RKO (cell line): ENCODE measurements around the gene DYNLT5.
A peak's percentile ranks its signal among the peaks of the same experiment; 100 is the strongest.
"Not testable (repeated sequence)": the region's sequence is repeated elsewhere in the genome, so short reads cannot be mapped to it uniquely, and the experiment has no call there.

Experiments
- DNase-seq: peaks from one replicate; pipeline ENCODE4 v3.0.0-alpha.2; 2016; ENCODE audit warnings: low spot score

Gene DYNLT5, protein sequence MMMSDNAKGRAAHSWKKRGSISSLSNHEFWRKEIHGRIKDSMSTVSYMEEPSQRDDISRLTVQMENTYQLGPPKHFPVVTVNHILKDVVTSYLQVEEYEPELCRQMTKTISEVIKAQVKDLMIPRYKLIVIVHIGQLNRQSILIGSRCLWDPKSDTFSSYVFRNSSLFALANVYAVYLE

DNA sequence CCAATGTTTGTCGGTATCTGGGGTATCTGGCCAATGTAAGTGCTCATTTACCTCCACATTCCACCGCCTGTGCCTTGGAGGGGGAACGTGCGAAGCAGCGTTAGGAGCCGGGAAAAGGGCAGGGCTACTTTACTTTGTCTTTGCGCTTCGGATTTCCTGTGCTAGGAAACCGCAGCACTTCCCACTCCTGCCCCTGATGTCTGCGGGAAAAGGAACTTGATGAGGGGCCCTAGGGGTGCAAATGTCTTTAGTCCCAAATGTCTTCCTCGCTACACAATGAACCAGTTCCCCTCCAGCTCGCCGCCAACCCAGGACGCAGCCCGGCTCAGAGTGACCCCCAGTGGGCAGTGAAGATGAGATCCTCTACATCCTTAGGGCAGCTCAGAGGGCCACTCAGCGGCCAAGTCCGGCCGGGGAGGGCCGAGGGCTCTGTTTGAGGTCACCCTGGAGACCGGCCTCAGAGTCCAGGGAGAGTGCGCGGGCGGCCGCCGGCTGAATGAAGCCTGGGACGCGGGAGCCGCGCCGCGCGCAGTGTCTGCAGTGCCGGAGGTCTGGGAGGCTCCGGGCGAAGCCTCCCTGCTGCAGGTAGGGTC lies at the start of gene DYNLT5:
DYNLT5 (plus strand) TSS at position 460 of the 593 bp plus-strand sequence. CDS start 2,200 bp downstream, outside the sequence.
- DNase-seq: no peak

DNA sequence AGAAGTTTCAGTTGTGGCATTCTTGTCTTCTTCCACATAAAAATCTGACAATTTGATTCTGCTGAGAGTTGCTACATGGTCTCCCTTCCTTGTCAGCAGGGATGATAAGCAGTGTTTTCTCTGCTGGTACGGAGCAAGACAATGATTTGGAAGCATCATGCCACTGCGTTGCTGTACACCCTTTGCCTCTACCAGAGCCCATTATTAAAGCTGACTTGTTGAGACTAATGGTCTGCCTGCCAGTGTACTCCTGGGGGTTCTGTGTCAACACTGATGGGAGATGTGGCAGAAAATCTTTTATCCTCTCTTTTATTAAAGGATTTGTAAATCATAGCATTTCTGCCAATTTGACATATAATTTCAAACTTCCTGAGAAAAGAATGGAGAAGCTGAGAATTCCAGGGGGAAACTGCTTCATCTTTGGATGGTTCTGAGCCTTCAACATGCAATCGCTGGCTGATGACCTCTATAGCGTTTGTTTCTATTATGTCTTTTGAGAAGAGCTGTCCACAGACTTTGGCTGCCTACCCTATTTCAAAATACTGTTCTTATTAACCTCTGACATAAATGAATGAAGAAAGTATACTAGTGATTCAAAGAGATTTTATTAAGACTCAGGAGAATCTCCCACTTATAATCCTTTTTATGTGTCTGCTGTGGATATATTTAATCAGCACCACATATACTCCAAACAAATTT lies 47.9 kb upstream of the DYNLT5 start:
- DNase-seq: no peak

DNA sequence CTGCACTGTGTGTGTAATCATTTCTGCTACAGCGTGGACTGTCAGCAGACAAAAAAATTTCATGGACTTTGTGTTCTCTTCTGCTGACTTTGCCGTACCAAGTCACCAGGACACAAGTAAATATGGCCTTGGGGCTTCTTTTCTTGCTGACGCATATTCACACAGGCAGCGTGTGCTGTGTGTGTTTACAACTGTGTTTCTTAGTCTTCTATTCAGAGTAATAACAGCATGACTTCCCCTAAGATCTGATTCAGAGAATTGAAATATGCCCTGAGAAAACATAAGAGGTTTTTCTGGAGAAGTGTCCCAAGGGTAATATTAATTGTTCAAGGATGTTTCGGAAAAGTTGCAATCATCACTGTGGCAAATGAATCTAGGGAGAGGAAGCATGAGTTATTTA lies 47.1 kb upstream of the DYNLT5 start:
- no peak for DNase-seq

DNA sequence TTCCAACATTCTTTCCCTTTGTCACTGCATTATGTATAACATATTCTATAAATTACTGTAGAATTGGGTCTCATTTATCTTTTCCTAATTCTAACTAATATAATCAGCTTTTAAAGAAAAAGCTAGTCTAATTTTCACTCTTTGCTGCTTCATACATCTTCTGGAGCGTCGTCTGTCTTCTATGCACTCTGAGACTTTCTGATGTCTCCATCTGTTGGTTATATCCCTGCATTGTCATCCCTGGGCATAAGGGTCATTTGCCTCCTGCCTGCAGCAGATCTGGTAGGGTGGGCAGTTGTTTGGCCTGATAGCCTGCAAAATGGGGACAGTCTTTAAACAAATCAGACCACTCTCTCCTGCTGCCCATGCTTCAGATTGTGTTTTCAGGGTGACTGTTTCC lies 40.8 kb upstream of the DYNLT5 start:
- DNase-seq: peak; percentile 26

DNA sequence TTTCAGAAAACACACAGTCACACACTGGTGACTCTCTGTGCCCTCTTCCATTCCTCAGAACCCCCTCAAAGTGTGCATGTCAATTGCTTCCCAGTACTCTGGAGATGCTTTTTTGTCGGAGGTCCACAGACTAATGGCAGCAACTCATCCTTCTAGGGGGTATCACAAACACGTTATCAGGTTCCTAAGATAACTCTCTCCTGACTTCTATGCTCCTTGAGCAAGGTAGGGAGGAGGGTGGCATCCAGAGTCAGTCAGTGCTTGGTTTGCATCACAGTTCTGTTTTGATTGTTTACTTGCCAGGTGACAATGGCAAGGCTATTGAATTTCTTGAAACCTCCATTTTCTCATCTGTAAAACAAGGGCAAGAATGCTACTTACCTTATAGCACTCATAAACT lies 39.4 kb upstream of the DYNLT5 start:
- DNase-seq: no peak

DNA sequence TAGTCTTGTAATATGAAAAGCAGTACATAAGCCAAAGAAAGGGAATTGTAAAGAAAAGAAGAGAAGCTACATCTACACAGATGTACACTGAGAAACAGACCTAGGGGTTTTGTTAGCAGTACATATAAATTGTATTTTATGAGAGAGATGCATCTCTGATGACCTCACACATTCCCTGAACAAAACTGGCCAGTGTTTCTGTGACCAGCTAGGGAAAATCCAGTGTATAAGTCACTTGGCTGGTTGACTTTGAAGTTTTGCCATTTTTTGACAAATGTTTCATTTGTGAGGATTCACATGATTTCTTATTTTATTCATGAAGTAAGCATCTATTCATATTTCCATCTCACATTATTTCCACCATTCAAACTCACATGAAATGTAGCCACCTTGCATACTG lies 28.3 kb upstream of the DYNLT5 start:
- DNase-seq: no peak

DNA sequence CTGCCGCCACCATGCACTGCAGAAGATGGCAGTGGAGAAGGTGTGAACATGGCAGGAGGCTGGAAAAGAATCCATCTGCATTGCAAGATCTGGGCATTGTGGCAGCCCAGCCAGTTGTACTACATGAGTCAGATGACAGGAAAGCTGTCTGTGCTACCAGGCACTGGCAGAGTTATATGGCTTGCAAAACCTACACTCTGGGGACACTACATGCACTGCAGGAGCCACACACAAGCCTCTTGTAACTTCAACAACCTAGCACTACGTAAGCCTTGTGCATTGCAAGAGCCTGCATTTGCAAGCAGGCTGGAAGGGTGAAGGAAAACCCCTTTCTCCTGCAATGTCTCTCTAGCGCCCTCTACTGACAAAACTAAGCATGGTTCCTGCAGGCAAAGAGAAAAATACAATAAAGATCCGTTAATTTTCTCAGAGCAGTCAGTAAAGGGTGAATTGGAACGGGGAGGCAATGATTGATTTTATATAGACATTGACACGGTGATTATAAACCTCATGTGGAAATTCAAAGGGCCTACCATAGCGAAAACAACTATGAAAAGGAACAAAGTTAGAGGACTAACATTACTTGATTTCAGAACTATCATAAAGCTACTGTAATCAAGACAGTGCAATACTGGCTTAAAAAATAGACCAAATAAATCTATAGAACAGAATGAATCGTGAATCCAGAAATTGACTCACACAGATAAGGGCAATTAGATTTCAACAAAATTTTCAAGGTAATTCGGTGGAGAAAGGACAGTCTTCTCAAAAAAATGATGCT lies 26.2 kb upstream of the DYNLT5 start:
- peak; percentile 62 for DNase-seq

DNA sequence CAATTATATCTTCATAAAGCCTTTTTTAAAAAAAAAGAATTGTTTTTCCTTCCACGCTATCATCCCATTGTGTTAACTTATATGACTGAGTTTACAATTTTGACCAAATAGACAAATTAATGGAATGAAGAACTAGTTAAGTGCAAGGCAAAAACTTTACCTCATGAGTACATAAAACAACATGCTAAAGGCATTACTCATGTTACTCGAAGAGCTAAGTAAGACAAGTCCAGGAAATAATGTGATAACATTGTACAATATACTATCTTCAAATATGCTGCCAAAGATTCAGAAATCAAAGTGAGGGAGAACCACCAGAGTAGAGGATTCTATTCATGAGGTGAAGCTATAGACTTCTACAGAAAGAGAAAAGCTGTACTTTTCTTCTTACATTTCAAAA lies 24.2 kb upstream of the DYNLT5 start:
- no peak for DNase-seq

DNA sequence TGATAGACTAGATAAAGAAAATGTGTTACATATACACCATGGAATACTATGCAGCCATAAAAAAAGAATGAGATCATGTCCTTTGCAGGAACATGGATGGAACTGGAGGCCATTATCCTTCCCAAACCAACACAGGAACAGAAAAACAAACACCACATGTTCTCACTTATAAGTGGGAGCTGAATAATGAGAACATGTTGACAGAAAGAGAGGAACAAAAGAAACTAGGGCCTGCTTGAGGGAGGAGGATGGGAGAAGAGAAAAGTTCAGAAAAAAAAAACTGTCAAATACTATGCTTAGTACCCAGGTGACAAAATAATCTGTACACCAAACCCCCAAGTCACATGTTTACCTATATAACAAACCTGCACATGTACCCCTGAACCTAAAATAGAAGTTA lies 23.5 kb upstream of the DYNLT5 start:
- not testable (repeated sequence) for DNase-seq

DNA sequence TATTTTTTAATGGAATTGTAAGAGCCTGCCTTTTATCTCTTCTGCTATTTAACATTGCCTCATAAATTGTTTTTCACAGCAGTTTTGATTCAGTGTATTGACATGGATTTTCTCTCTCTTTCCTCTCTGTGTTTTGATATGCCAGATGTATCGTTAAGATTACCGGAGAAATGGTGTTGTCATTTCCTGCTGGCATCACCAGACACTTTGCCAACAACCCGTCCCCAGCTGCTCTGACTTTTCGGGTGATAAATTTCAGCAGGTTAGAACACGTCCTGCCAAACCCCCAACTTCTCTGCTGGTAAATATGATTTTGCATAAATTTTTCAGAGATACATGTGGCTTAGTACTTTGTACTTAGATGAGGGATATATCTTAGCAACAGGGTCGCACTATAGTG lies 23.1 kb upstream of the DYNLT5 start:
- DNase-seq: no peak

DNA sequence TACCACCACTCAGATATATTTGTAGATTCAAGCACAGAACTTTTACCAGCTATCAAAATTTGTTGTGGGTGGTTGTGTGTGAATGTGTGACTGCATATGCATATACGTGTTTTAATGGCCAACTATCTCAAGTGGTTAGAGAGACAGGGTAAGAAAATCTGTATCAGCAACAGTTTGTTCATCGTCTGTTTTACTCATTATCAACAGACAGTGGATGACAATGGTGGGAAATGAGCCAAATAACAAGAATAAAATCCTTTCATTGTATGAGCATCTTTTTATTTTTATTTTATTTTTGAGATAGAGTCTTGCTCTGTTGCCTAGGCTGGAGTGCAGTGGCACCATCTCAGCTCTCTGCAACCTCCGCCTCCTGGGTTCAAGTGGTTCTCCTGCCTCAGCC lies 22.7 kb upstream of the DYNLT5 start:
- DNase-seq: no peak

DNA sequence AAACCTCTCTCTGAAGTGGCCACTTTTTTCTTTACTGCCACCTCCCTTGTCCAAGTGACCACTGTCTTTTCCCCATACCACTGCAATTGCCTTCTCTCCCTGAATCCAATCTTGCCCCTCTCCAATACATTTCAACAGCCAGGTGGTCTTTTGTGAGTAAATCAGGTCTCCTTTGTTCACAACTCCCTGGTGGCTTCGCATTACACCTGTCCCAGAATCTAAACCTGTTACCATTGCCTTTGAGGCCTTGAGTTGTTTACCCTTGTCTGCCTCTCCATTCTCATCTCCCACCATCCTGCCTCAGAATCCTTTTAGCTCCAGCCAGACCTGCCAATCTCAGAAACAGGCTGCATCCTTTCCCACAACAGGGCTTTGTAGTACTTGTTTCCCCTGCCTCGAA lies 21.8 kb upstream of the DYNLT5 start:
- DNase-seq: no peak

DNA sequence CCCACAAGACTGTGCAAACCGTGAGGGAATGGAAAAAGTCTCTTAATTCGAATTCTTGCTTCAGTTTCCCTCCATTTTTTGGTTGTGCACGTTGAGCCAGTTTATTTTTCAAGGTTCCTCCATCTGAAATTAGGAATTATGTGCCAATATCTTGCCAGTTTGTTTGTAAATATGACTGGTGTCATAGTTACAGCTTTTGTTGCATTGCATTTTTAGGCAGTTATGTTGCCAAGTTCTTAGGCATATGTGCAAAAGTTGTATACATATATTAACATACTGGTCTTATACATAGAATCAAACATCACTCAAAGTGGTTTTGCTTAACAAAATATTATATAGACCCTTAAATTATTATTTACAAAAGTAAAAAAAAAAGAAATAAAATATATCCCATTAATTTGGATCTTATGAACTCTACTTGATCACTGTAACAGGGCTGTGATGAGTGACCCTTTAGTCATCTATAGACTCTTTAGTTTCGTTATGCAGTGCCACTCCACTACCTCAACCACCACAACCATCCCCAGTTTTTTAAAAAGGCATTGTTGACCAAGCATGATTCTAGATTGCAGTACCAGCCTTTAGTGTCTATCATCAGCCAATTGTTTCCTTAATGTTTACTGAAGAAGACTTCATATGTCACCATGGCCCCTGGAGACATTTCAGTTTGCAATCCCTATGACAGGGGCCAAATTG lies 20.9 kb upstream of the DYNLT5 start:
- DNase-seq: peak; percentile 38

DNA sequence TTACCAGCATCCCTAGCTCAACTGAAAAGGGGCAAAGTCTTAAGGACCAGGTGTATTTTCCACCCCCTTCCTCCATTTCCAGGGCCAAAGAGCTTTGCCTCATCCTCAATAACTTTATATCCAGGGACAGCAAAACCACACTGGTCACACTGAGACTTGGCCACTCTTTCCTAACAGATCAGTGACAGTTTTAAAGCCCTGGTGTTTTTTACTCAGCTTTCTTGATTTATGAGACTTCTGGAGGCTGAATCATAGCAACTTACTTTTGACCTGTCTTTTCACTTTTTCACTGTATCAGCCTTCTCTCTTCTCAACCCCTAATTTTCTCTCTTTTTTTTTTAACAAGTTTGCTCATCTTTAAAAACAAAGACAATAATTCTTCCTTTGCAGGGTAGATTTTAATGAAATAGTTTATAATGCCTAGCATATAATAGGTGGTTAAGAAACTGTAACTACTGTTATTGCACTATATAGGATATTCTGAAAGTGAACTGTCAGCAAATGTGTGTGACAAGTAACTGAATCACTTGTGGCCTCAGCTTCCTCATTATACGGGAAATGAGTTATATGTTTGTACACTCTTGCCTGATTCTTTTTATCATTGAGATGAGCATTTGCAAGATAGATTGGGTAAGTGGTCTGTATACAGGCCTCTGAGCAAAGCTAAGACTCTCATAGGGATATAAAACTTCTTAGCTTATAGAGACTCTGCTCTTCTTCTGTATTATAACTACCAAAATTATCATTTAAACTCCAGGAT lies 19.7 kb upstream of the DYNLT5 start:
- peak; percentile 92 for DNase-seq

DNA sequence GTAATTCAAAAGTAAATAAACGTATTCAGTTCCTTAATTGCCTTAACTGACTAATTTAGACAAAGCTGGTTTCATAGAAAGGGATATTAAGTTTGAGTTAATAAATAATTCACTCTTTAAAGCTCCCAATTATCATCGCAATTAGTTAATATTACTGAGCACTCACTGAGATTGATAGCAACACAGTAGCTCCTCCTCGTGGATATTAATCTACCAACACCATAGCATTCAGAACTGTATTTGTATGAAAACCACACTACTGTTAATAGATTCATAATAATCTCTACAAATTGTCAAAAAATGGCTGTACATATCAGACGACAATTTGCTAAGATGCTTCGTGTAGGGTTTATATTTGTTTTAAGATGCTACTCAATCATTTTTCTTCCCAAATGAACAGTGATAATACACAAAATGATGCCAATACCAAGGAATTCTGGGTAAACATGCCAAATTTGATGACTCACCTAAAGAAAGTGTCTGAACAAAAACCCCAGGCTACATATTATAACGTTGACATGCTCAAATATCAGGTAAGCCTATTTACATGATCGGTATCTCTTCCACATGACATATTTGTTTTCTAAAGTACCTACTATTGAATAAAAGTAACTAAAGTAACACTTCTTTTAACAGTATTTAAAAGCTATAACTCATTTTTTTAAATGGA lies 18.8 kb upstream of the DYNLT5 start:
- DNase-seq: no peak

DNA sequence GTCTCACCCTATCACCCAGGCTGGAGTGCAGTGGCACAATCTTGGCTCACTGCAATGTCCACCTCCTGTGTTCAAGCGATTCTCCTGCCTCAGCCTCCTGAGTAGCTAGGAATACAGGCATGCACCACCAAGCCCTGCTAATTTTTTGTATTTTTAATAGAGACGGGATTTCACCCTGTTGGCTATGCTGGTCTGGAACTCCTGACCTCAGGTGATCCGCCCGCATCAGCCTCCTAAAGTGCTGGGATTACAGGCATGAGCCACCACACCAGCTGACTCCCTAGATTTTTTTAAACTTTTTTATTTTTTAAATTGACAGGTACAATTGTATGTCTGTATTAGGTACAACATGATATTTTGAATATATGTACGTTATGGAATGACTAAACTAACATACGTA lies 17.7 kb upstream of the DYNLT5 start:
- DNase-seq: not testable (repeated sequence)

DNA sequence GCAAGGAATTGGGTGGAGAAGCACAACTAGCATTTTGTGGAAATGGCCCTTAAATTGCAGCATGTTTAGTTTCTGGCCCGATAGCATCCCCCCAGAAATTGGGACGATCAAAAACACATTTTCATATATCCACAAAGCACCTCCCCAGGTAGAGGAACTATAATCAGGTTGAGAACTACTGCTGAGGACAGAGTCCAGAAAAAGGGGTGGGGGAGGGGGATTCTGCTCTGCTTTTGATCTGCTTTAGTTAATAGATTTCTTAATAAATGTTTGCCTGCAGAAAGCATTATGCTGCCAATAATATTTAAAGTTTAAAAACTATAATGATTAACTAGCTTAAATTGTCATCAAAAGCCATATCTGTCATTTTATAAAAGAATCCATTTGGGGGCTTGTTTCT lies 14.4 kb upstream of the DYNLT5 start:
- no peak for DNase-seq

DNA sequence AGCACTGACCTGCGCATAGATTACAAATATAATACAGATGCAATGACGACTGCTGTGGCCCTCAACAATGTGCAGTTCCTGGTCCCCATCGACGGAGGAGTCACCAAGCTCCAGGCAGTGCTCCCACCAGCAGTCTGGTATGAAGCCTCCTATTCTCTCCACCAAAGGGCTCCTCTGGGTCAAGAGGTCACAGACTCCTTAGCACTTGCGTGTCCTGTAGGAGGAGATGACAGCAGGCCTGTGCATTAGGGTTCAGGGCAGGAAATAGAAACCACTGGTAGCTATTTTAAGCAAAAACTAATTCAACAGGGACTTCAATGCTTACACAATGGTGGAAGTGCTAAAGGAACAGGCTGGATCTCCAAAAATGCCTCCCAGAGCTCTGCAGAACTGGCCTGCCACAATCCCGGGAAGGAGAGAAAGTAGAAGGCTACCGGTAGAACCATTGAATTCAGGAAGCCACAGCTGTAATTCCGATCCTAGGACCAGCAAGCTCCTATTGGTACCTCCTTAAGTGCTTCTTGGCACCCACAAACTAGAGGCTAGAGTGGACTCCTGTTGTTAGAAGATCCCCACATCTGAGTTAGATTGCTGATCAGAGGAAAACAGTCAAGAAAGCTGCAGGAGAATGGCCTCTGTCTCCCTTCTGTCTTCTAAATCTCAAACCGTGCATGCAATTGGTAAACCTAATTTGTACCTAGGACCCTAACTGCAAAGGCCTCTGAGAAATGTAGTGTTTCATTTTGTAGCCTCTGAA lies 12.7 kb upstream of the DYNLT5 start:
- DNase-seq: no peak

DNA sequence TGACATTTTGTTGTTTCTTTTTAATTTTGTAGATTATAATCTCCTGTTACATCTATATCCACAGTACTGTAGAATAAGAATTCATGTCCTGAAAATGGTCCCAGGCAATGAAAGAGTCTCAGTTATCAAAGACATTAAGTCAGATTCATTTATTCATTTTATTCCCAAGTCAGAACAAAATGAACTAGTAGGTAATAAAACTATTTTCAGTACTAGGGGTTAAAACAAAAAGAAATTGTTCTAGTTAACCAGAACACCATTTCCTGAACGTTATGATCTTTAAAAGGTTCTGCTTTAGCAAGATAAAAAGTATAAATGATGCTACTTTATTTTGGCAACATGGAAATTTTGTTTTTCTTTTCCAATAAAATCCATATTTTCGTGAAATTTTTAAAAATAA lies 6.8 kb upstream of the DYNLT5 start:
- DNase-seq: no peak

DNA sequence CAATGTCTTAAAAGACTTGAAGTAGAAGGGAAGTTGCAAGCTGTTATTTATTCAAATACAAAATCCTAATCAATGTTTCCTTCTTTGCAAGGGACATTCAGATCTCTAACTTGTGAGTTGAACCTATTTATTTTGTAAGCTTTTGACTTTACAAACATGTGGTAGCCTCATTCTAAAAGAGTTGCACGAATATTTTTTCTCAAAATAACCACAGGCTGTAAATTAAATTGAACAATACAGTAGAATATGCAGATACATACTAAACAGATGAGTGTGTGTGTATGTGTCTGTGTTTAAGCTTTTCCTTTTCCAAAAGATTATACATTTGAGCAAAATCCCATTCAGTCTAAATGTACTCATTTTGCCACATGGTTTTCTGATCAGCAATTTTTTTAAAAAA lies 4.8 kb upstream of the DYNLT5 start:
- DNase-seq: no peak
